ENCODE results near the gene RPL18.

- no peak for TF ChIP-seq POLR2A (IDR thresholded peaks at IDR 0.05)
- TF ChIP-seq, protein P1, sequence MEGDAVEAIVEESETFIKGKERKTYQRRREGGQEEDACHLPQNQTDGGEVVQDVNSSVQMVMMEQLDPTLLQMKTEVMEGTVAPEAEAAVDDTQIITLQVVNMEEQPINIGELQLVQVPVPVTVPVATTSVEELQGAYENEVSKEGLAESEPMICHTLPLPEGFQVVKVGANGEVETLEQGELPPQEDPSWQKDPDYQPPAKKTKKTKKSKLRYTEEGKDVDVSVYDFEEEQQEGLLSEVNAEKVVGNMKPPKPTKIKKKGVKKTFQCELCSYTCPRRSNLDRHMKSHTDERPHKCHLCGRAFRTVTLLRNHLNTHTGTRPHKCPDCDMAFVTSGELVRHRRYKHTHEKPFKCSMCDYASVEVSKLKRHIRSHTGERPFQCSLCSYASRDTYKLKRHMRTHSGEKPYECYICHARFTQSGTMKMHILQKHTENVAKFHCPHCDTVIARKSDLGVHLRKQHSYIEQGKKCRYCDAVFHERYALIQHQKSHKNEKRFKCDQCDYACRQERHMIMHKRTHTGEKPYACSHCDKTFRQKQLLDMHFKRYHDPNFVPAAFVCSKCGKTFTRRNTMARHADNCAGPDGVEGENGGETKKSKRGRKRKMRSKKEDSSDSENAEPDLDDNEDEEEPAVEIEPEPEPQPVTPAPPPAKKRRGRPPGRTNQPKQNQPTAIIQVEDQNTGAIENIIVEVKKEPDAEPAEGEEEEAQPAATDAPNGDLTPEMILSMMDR (IDR thresholded peaks at IDR 0.05): no peak
These were observed 13.7 kb upstream of the RPL18 start for GRCh38 chr19:48632692-48633147.

Data from lower leg skin (tissue), 3 donors.